A549 (cell line): Measurements from ENCODE around the gene HSD17B1.

Experiments
- BHLHE40 ChIP-seq: IDR thresholded peaks from 2 replicates; pipeline ENCODE4 v1.6.1; 2012; ENCODE audit warnings: low read depth, low read length, inconsistent platforms
- CEBPB ChIP-seq, 2 experiments: fragments of >200 bp in 1 of 2; sonication (Bioruptor Twin) in 1 of 2; formaldehyde crosslinking in 1 of 2; IDR thresholded peaks; 2 replicates each; pipeline ENCODE4 v1.6.1; 2012 to 2016
- HDAC2 ChIP-seq: fragments of 200-600 bp; sonication (generic); IDR thresholded peaks from 2 replicates; pipeline ENCODE4 v1.6.1; 2016
- KDM1A ChIP-seq: fragments of 200-600 bp; sonication (generic); IDR thresholded peaks from 2 replicates; pipeline ENCODE4 v1.6.1; 2016; ENCODE audit warnings: low read depth, mild to moderate bottlenecking
- MAZ ChIP-seq: fragments of 150-350 bp; IDR thresholded peaks from 2 replicates; pipeline ENCODE4 v1.6.1; 2014; ENCODE audit warnings: antibody characterized with exemption, low read depth, low read length, borderline replicate concordance
- POLR2A ChIP-seq: IDR thresholded peaks from 2 replicates; pipeline ENCODE4 v1.6.1; 2012; ENCODE audit warnings: mild to moderate bottlenecking, low read length
- RFX5 ChIP-seq: fragments of 450-650 bp; IDR thresholded peaks from 2 replicates; pipeline ENCODE4 v1.7.1; 2014; ENCODE audit warnings: antibody characterized with exemption, mild to moderate bottlenecking, moderate library complexity
- TF ChIP-seq, protein P1 (sequence below): IDR thresholded peaks from 2 replicates; pipeline ENCODE4 v1.6.1; 2012
- TF ChIP-seq, protein P2 (sequence below): fragments of >200 bp; sonication (Bioruptor Twin); formaldehyde crosslinking; IDR thresholded peaks from 3 replicates; pipeline ENCODE4 v1.5.1; 2016

DNA sequence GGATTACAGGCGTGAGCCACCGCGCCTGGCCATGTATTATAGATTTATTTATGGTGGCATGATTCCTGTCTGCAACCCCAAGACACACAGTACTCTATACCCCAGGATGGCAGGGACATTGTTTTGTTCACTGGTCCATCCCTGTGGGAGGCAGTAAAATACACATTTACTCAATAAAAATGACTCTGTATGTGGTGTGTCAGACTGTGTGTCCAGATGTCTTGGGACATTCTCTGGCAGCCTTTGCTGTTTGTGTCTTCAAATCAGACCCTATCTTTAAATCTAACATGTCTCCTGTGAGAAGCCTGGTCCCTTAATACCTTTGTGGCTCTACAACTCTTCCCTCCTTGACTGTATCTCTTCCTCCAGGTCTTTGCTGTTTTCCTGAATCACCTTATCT lies 7.5 kb downstream of the HSD17B1 start:
- TF ChIP-seq BHLHE40: no peak
- TF ChIP-seq, protein P1, sequence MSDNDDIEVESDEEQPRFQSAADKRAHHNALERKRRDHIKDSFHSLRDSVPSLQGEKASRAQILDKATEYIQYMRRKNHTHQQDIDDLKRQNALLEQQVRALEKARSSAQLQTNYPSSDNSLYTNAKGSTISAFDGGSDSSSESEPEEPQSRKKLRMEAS: no peak
- TF ChIP-seq, protein P2, sequence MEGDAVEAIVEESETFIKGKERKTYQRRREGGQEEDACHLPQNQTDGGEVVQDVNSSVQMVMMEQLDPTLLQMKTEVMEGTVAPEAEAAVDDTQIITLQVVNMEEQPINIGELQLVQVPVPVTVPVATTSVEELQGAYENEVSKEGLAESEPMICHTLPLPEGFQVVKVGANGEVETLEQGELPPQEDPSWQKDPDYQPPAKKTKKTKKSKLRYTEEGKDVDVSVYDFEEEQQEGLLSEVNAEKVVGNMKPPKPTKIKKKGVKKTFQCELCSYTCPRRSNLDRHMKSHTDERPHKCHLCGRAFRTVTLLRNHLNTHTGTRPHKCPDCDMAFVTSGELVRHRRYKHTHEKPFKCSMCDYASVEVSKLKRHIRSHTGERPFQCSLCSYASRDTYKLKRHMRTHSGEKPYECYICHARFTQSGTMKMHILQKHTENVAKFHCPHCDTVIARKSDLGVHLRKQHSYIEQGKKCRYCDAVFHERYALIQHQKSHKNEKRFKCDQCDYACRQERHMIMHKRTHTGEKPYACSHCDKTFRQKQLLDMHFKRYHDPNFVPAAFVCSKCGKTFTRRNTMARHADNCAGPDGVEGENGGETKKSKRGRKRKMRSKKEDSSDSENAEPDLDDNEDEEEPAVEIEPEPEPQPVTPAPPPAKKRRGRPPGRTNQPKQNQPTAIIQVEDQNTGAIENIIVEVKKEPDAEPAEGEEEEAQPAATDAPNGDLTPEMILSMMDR: no peak
- no peak for TF ChIP-seq RFX5
- no peak for TF ChIP-seq HDAC2
- TF ChIP-seq MAZ: no peak
- TF ChIP-seq KDM1A: no peak
- no peak for TF ChIP-seq POLR2A
- TF ChIP-seq CEBPB (IDR thresholded peaks at IDR 0.05): no peak
